Parietal lobe (tissue), 2 donors: ENCODE measurements around the gene SEC23B. TPM values are rescaled to one million over a fixed set of nuclear protein-coding genes. Genes with fewer than 3 reads are reported as not detected.

Source experiments
- small RNA-seq: library from RNA; depleted of rRNA; stranded (forward); fragments of <200 nt; gene quantifications from one replicate; pipeline ENCODE3, GENCODE V24; 2014; ENCODE audit warnings: low replicate concordance
- total RNA-seq: library from RNA; depleted of rRNA; stranded (reverse); fragments of >200 nt; gene quantifications from one replicate; pipeline ENCODE4 v1.2.3, GENCODE V29; 2014

The SEC23B gene
- total RNA-seq, result 53.8 TPM

DNA sequence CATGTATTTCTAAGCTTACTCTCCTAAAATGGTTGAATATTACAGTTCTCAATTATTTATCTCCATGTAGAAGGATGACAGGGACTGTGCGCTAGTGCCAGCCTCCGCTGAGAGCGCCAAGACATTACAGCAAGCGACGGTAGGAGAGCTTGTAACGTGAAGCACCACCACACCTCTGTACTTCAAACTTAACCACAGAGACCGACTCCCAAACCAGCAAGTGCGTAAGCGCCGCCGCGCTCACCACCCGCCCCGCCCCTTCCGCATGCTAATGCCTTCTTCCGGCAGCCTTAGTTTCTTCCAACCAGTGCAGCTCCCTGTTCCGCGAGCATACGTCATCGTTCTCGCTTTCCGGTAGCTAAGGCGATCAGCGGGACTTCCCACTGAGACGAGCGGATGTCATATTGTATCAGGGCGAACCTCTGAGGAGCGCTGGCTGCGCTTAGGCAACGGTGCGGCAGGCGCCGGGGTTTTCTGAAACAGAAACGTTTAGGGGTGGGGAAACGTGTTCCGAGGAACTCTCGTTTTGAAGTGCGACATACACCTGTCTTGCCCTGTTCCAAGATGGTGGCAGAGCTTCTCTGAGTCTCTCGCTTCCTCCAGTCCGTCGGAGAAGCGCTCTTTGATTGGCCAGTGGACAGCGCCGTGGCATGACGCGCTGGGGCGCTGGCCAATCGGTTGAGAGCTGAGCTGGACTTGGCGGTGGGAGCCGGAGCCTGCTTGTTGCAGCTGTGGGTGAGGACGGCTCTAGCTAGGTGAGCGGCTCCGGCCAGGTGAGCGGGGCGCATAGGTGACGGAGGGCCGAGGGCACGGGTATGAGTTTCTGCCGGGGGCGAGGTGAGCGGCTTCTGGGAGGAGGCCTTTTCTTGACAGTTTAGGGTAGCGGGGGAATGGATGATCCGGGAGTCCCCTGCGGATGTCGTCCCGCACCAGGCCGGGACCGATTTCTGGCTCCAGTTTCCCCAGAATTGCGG is at the start of gene SEC23B:
Gene SEC23B (plus strand): TSS at position 723 of the 974 bp plus-strand sequence. CDS start 2,896 bp downstream, outside the sequence.

DNA sequence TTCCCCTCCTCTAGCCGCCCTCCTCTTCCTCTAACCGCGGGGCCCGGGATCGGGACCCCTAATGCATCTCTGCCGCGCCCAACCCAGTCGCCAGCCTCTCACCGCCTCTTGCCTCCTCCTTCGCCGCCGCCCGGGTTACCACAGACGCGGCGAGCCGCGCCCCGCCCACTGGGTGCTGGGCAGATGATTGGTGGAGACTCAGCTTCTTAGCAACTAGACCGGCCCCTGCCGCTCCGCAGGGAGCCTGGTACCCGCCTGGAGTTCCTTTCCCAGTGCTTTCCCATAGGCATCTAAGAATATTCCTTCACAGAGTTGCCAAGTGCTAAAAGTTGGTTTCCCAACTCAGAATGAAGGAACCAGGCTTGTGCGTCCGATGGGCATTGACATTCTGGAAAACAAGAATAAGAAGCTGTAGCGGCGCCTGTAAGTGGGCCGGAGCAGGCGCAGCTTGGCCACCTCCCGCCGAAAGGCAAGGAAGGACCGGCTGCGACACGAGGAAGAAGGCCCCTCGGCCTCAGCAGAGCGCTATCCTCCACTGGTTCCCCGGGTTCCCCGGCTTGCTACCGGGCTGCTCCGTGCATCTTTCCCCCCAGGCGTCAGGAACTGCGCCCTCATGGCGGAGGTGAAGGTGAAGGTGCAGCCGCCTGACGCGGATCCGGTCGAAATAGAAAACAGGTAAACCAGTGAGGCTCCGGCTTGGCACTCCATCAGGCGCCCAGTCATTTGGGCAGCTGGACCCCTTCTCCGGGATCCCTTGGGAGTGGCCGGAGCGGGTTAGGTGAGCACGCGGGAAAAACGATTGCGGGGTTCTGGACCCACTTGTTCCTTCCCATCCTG is 40.6 kb upstream of the SEC23B start, which contains the start of the genes DZANK1 and POLR3F:
Gene DZANK1 (minus strand): TSS at position 137 of the 837 bp plus-strand sequence. CDS start 1,672 bp downstream, outside the sequence.
Gene POLR3F (plus strand): TSS at position 497 of the 837 bp plus-strand sequence. CDS start 117 bp downstream, at position 614.

DNA sequence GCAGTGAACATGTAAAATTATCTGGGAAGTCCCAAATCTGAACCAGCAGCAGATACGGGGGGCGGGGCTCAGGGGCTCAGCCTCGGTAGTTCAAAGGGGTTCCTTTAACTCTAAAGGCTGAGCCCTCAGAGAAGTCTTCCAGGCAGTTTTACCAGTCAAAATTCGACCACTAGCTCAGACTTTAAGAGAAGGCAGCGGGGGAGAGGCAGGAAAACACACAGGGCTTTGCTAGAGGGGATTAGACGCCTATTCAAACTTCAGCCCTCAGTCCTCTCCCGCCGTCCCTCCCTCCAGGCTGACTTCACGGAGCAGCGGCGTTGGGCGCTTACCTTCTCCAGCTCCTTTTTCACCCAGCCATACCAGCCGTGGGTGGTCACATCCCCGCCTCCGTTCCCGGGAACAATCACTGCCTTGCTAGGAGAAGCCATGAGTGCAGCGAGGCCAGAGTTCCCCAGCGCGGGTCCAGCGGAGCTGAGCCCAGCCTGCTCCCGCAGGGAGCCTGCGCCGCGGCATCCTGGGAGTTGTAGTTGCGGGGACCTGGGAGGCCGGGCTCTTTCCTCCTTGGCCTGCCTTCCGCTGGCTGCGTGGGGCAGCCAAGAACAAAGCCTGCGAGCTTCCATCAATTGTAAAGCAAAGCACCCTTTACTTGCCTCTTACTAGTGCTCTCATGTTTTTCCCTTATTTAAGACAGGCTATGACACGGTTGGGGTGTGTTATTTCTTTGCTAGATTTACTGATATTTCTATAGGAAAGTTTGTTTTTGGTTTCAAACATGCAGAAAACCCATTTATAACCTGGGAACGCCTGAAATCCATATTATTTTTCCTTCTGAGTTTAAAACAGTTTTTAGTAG is 10.8 kb upstream of the SEC23B start, which contains the start of gene RBBP9:
Gene RBBP9 (minus strand): TSS at position 486 of the 853 bp plus-strand sequence. CDS start 58 bp downstream, at position 428.

DNA sequence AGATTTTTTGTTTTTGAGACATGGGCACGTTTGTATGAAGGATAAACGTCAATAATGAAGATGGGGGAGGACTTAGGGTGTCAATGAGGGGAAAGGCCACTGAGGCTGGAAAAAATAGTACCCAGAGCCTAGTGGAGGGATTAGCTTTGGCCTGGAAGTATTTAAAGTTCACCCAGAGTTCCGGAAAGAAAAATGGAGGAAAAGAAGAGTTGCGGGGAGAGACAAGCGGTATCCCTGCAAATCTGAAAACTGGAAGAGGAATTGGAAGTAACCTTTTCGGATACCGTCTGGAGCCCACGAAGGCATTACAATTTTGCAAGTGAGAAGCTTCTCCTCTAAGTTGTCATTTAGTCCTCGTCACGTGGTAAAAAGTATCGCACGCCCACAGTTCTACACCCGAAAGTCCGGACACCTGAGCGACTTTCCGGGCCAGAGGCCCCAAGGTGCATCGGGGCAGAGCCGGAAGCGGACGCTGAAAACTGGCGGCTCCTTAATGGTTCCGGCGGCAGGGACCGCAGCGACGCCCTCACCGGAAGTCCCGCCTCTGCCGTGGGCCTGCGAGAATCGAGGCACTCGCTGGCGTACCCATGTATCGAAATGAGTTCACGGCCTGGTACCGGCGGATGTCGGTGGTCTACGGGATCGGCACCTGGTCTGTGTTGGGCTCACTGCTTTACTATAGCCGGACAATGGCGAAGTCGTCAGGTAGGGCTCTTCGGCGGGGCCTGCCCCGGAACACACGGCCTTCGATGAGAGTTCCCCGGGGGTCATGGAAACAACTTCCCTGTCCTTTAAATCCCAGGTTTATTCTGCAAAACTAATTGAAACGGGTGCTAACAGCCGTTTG is 59.4 kb downstream of the SEC23B start, which contains the start of gene SMIM26:
Gene SMIM26 (plus strand): TSS at position 541 of the 847 bp plus-strand sequence. CDS start 47 bp downstream, at position 588.

DNA sequence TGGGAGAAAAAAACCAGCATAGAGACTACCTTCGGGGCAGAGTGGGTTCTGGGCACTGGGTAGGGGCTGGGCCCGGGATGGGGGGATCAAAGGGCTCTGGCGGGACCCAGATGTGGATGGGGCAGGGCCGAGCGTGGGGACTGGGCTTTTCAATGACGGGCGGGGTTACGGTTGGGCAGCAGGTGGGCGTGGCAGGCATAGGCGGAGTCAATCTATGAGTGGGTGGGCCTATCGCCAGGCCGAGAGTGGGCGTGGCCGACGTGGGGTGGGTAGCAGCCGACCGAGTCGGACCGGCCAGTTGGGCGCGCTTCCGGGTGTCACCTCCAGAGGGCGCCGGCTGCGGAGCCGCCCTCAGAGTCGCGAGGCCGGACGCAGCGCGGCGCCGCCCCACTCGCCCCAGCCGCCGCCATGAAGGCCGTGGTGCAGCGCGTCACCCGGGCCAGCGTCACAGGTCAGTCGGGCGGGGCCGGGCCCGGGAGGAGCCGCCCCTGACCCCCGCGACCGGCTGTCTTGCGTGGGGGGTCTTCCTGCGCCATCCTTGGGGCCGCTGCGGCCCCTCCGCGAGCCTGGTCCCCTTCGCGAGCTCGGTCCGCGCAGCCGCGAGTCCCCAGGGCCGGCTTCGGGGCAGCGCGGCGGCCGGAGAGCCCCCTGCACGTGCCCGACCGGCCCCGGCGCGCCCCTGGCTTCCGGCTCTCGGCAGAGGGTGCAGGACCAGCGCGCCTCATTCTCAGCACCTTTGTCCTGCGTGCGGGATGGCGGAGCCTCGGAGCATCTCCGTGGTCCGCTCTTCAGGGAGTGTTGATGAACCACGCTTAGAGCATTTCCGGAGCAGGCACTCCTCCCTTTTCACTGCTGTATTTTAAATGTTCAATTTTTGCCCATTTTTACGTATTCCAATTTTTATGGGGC is 80.2 kb downstream of the SEC23B start, which contains the start of gene DTD1:
Gene DTD1 (plus strand): TSS at position 390 of the 909 bp plus-strand sequence. CDS start 19 bp downstream, at position 409.

Small RNA genes lying within 50 kb of the gene (small RNA-seq; reads per million reads assigned to genes)
- gene MIR3192 (not detected), gene RN7SL638P (not detected), gene RNU6ATAC34P (not detected)

Other genes with a start within 250 kb of the SEC23B start
- gene ZNF133, start 219.4 kb upstream of the SEC23B start, total RNA-seq, result 30.7 TPM
- gene DZANK1, start 40.9 kb upstream of the SEC23B start, total RNA-seq, result 6.6 TPM
- 36.3 TPM for gene POLR3F, start 40.5 kb upstream of the SEC23B start, total RNA-seq
- 27.2 TPM for gene RBBP9, start 10.7 kb upstream of the SEC23B start, total RNA-seq
- 47.3 TPM for gene SMIM26, start 59.5 kb downstream of the SEC23B start, total RNA-seq
- 87.6 TPM for gene DTD1, start 80.1 kb downstream of the SEC23B start, total RNA-seq